Immature natural killer cell (primary cell): Measurements from ENCODE around the gene SPG21. TPM values are rescaled to one million over a fixed set of nuclear protein-coding genes. Genes with fewer than 3 reads are reported as not detected.

Experiments
- DNase-seq, 3 donors: peaks; one replicate each; pipeline ENCODE4 v3.0.0; 2022; ENCODE audit warnings: mixed read lengths in 1 of 3
- H3K27ac Mint-ChIP-seq, 6 donors: one replicate each; pipeline ENCODE4 v1.8.0; 2020; ENCODE audit warnings: mixed read lengths in 6 of 6, mild to moderate bottlenecking in 5 of 6, inconsistent platforms in 4 of 6, moderate library complexity in 3 of 6
- H3K27me3 Mint-ChIP-seq, 3 donors: one replicate each; pipeline ENCODE4 v1.8.0; 2020 to 2021; ENCODE audit warnings: low read depth in 3 of 3, mild to moderate bottlenecking in 3 of 3, mixed read lengths in 3 of 3, moderate library complexity in 3 of 3, inconsistent platforms in 1 of 3
- H3K36me3 Mint-ChIP-seq, 3 donors: one replicate each; pipeline ENCODE4 v1.8.0; 2020; ENCODE audit warnings: mixed read lengths in 3 of 3, inconsistent platforms in 2 of 3, mild to moderate bottlenecking in 2 of 3
- H3K4me1 Mint-ChIP-seq, 2 donors: one replicate each; pipeline ENCODE4 v1.8.0; 2020; ENCODE audit warnings: inconsistent platforms in 2 of 2, mild to moderate bottlenecking in 2 of 2, mixed read lengths in 2 of 2, moderate library complexity in 1 of 2
- H3K4me3 Mint-ChIP-seq, 5 donors: one replicate each; pipeline ENCODE4 v1.8.0; 2020; ENCODE audit warnings: mild to moderate bottlenecking in 5 of 5, mixed read lengths in 5 of 5, inconsistent platforms in 3 of 5, moderate library complexity in 3 of 5
- H3K9me3 Mint-ChIP-seq, 6 donors: one replicate each; pipeline ENCODE4 v1.8.0; 2020; ENCODE audit warnings: mild to moderate bottlenecking in 6 of 6, mixed read lengths in 6 of 6, inconsistent platforms in 4 of 6, moderate library complexity in 3 of 6
- polyA plus RNA-seq, 3 donors: library from polyadenylated mRNA; unstranded; fragments of 300-500 nt; fragmentation: Illumina TruSeq; gene quantifications; one replicate each; pipeline ENCODE4 v1.2.3, GENCODE V29; 2021

The SPG21 gene
- polyA plus RNA-seq, 3 donors from 2014 or later, result 112 to 198 (median 121) TPM

GRCh38 chr15:64923546-64923945, 66.2 kb downstream of the SPG21 start:
- Mint-ChIP-seq H3K27ac (no peak overlapping the region), H3K9me3 (no peaks in the 10 kb centered on the region), H3K27me3 (peaks cover 0 to 5% (median 2%) of the 10 kb centered on the region in 3 donors), H3K36me3 (peaks cover 3 to 5% (median 4%) of the 10 kb centered on the region in 3 donors), H3K4me1 (peaks cover 1 to 8% of the 10 kb centered on the region in 2 donors), H3K4me3 (no peak overlapping the region)
- DNase-seq, result no peak

GRCh38 chr15:64921711-64922110, 68.0 kb downstream of the SPG21 start:
- no peaks in the 10 kb centered on the region for H3K4me1 Mint-ChIP-seq
- H3K9me3 Mint-ChIP-seq, result no peaks in the 10 kb centered on the region
- DNase-seq, result no peak
- H3K36me3 Mint-ChIP-seq, result peaks cover 0 to 5% (median 4%) of the 10 kb centered on the region in 3 donors
- no peak overlapping the region for H3K27ac Mint-ChIP-seq
- peaks cover 0 to 3% (median 2%) of the 10 kb centered on the region in 3 donors for H3K27me3 Mint-ChIP-seq
- no peak overlapping the region for H3K4me3 Mint-ChIP-seq

GRCh38 chr15:64919721-64920120, 70.0 kb downstream of the SPG21 start:
- H3K27me3 Mint-ChIP-seq, result peaks cover 0 to 7% (median 0%) of the 10 kb centered on the region in 3 donors
- no peaks in the 10 kb centered on the region for H3K4me1 Mint-ChIP-seq
- no peaks in the 10 kb centered on the region for H3K9me3 Mint-ChIP-seq
- no peak overlapping the region for H3K4me3 Mint-ChIP-seq
- peak overlapping the region in 1 of 6 donors; percentile 41 for H3K27ac Mint-ChIP-seq
- no peak for DNase-seq
- H3K36me3 Mint-ChIP-seq, result peaks cover 0 to 1% (median 0%) of the 10 kb centered on the region in 3 donors

- H3K27ac Mint-ChIP-seq, result no peak overlapping the region
- no peaks in the 10 kb centered on the region for H3K9me3 Mint-ChIP-seq
- peaks cover 0 to 3% (median 0%) of the 10 kb centered on the region in 3 donors for H3K36me3 Mint-ChIP-seq
- H3K27me3 Mint-ChIP-seq, result peaks cover 0 to 7% (median 0%) of the 10 kb centered on the region in 3 donors
- peaks cover 0 to 6% of the 10 kb centered on the region in 2 donors for H3K4me1 Mint-ChIP-seq
- DNase-seq, result no peak
- no peak overlapping the region for H3K4me3 Mint-ChIP-seq
Observed at GRCh38 chr15:64917211-64917610, 72.5 kb downstream of the SPG21 start.

GRCh38 chr15:64916365-64916764, 73.3 kb downstream of the SPG21 start:
- Mint-ChIP-seq H3K9me3 (no peaks in the 10 kb centered on the region), H3K4me3 (no peak overlapping the region), H3K4me1 (peaks cover 2 to 9% of the 10 kb centered on the region in 2 donors), H3K27me3 (peaks cover 0 to 7% (median 0%) of the 10 kb centered on the region in 3 donors), H3K36me3 (peaks cover 0 to 3% (median 0%) of the 10 kb centered on the region in 3 donors), H3K27ac (no peak overlapping the region)
- DNase-seq, result no peak

GRCh38 chr15:64915518-64916227, 74.0 kb downstream of the SPG21 start:
- DNase-seq, result no peak
- Mint-ChIP-seq H3K27me3 (peaks cover 0 to 7% (median 2%) of the 10 kb centered on the region in 3 donors), H3K4me1 (peaks cover 8 to 12% of the 10 kb centered on the region in 2 donors), H3K27ac (peak overlapping the region in 1 of 6 donors; percentile 49), H3K36me3 (peaks cover 0 to 3% (median 0%) of the 10 kb centered on the region in 3 donors), H3K4me3 (no peak overlapping the region), H3K9me3 (no peaks in the 10 kb centered on the region)

Other genes with a start within 250 kb of the SPG21 start
- gene RBPMS2, start 214.3 kb downstream of the SPG21 start, polyA plus RNA-seq, result 1 to 10 TPM in 2 of 3 donors, under 1 TPM in 1; 0.22 to 2.9 (median 1.2) TPM
- 1 to 10 TPM; 1.1 to 2.5 (median 2.1) TPM for gene PIF1, start 164.3 kb downstream of the SPG21 start, polyA plus RNA-seq
- gene PLEKHO2, start 148.0 kb downstream of the SPG21 start, polyA plus RNA-seq, result 100 to 1,000 TPM in 1 of 3 donors, 10 to 100 TPM in 2; 37.1 to 104 (median 49.3) TPM
- 1 to 10 TPM; 1.5 to 3.1 (median 2.3) TPM for gene ANKDD1A, start 78.0 kb downstream of the SPG21 start, polyA plus RNA-seq
- 10 to 100 TPM; 17.9 to 28.4 (median 18.8) TPM for gene MTFMT, start 39.7 kb upstream of the SPG21 start, polyA plus RNA-seq
- gene SLC51B, start 55.5 kb upstream of the SPG21 start, polyA plus RNA-seq, result not detected
- not detected for gene RASL12, start 78.1 kb upstream of the SPG21 start, polyA plus RNA-seq
- gene KBTBD13, start 86.8 kb upstream of the SPG21 start, polyA plus RNA-seq, result not detected
- gene UBAP1L, start 125.3 kb upstream of the SPG21 start, polyA plus RNA-seq, result under 1 TPM; 0.26 to 0.53 (median 0.43) TPM
- gene PDCD7, start 143.9 kb upstream of the SPG21 start, polyA plus RNA-seq, result 10 to 100 TPM in 2 of 3 donors, 1 to 10 TPM in 1; 8.9 to 14.7 (median 14.4) TPM
- gene CLPX, start 195.4 kb upstream of the SPG21 start, polyA plus RNA-seq, result 10 to 100 TPM; 18.5 to 36.0 (median 23.4) TPM
- gene CILP, start 221.6 kb upstream of the SPG21 start, polyA plus RNA-seq, result under 1 TPM in 1 of 3 donors, not detected in 2; 0.06 TPM